GM18507 (cell line): Measurements from ENCODE around the gene SCFD2.
"Not testable (repeated sequence)": the region's sequence is repeated elsewhere in the genome, so short reads cannot be mapped to it uniquely, and the experiment has no call there.

Source experiments
- DNase-seq: peaks from one replicate; pipeline ENCODE4 v3.0.0; 2011; ENCODE audit warnings: low read depth; ENCODE audit not compliant: insufficient read length; ENCODE audit errors: extremely low spot score
- FAIRE-seq: peaks from 2 replicates; lab custom pipeline; 2011; peaks lifted over from hg19 to GRCh38; lab: Jason Lieb, UNC

SCFD2 gene

DNA sequence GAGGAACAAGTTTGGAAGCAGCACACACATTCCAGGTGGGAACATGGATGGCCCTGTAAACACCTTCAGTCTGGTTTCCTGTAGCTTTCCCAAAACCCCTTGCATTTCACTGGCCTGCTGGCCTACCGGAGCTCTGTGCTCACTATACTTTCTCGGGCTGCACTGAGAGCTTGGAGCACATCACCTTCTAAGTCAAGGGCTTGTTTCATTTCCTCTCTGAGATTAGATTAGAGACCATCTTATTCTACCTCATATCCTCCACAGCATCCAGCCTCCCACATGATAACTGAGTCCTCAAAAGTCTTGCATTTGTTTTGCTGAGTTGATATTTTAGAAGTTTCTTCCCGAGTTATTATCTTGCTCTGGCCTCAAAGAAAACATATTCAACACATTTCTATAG lies 356.0 kb downstream of the SCFD2 start:
- FAIRE-seq (peak; percentile 63), DNase-seq (no peak)

DNA sequence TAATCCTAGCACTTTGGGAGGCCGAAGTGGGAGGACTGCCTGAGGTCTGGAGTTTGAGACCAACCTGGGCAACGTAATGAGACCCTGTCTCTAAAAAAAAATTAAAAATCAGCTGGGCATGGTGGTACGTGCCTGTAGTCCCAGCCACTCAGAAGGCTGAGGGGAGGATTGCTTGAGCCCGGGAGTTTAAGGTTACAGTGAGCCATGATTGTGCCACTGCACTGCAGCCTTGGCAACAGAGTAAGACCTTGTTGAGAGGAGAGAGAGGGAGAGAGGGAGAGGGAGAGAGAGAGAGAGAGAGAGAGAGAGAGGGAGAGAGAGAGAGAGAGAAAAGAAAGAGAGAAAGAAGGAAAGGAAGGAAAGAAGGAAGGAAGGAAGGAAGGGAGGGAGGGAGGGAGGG lies 358.8 kb downstream of the SCFD2 start:
- no peak for FAIRE-seq
- no peak for DNase-seq

DNA sequence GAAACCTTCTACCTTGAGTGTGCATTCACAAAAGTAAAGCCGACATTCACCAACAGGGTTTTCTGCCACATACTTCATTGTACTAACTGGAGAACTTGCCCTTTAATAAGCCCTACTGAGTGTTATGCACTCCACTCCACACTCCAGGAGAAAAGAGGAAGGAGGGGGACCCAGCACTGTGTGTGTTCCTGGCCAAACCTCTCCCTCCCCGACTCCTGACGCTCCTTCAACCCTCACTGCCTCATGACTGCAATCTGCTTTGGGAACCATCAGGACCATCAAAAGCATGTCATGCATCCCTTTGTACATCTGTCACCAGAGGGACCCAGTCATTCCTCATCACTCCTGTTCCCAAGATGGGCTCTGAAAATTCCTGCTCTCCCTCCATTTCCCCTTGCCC lies 360.1 kb downstream of the SCFD2 start:
- FAIRE-seq: no peak
- DNase-seq: no peak

DNA sequence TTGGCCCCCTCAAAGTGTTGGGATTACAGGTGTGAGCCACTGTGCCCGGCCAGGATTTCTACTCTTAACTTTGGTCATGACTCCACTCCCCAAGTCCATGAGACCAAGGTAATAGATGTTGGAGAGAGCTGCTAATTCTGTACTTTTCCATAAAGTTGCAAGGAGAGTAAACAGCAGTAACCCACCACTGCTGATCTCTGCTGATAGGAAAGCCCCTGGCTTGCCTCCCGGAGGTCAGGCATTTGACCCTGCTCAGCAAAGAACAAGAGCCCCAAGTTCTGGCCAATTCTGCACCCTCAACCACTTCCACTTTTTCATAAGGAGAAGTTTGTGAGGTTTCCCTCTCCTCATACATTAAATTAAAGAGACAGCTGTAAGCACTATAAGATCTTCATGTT lies 360.7 kb downstream of the SCFD2 start:
- no peak for FAIRE-seq
- no peak for DNase-seq

DNA sequence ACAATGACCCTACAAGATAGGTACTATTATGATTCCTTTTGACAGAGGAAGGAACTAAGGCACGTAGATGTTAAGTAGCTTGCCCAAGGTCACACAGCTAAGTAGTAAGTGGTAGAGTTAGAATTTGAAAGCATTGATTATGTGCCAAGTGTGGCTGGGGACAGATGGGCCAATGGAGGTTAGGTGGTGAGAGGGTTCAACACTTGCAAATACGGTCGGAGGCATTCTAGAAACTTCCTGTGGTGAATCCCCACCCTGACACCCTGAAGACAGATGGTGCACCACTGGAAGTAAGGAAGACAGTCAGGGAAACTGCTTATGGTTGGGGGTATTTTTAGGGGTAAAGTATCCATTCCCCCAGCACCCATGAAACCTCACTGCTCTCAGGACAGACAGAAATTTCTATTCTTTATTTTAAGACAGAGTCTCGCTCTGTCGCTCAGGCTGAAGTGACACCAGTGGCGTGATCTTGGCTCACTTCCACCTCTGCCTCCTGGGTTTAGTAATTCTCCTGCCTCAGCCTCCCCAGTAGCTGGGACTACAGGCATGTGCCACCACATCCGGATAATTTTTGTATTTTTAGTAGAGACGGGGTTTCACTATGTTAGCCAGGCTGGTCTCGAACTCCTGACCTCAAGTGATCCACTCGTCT lies 361.2 kb downstream of the SCFD2 start:
- FAIRE-seq: no peak

DNA sequence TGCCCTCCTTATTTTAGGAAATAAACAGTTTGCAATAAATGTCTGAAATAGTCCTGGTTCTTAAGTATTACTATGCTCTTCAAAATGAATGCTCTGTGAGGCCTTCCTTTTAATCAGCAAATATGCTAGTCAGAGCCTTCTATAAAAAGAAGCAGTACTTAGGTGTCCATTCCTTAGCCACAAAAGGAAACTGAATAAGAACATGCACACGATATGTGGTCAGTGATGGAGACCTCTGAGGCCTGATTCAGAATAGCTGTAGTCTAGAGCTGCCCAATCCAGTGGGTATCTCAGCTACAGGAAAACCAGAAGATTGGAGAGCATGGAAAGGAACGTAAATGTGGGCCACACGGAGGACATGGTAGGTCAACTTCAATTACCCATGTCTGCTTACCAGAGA lies 361.9 kb downstream of the SCFD2 start:
- no peak for FAIRE-seq

More for the DNA sequence above, 361.2 kb downstream of the SCFD2 start:
- no peak for DNase-seq

DNA sequence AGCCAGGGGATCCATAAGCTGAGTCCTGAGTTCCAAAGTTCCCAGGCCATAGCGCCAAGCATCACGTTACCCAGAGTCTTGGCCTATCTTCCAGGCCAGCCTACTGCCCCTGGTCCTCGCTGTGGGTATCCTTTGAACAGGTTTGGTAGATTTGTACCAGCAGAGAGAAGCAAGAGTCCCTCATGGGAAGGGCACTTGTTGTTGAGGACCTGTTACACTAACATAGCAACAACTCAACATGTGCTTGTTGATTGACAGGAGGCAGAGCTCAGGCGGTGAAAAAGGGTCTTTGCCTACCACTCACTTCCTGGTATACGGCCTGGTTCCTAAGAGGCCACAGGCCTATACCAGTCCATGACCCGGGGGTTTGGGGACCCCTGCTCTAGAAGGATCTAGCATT lies 365.3 kb downstream of the SCFD2 start:
- DNase-seq (no peak), FAIRE-seq (no peak)

More for the DNA sequence above, 361.9 kb downstream of the SCFD2 start:
- DNase-seq: no peak

DNA sequence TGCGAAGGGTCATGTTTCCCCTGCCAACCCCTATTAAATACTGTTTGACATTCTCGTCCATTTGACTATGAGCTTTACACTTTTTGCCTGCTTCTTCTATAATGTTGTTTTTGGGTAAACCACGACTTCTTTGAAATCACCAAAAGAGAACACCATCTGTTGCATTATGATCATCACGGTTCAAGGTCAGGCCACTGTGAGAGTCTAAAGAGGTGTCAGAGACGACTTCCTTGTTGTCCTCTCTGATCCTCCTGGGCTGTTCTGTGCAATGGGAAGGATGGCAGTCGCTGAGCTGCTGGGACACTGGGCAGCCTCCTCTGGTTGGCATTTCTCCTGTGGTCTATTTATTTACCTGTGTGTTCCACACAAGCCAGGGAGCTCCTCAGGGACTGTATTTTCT lies 366.2 kb downstream of the SCFD2 start:
- no peak for FAIRE-seq

DNA sequence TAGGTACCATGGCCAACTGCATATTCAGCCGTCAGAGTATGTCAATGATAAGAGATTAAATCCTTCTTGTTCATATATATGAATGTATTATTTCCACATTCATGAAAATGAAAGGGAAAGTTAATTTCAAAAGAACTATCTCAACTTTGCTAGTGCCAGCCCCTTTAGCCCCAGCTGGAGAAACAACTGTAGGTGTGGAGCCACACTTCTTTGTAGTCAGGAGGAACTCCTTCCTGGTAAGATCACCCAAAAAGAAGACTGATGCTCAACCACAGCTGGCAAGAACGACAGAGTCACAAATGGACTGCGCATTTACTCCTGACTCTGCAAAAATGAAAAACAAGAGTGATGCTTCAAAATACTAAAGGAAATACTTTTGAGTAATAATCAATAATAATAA lies 367.4 kb downstream of the SCFD2 start:
- DNase-seq (no peak), FAIRE-seq (no peak)

More for the DNA sequence above, 366.2 kb downstream of the SCFD2 start:
- DNase-seq: no peak

DNA sequence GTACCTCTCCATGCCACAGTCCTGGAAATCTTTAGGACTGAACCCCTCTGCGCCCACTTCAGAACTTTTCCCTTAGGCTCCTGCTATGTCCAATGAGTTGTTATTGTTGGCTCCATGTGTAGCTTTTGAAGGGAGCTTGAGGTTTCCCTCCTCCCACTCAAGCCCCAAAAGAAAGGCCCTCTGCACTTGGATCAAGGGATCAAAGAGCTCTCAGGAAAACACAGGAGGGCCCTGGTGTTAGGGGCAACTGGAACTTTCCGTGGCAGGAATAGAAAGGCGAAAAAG lies 368.8 kb downstream of the SCFD2 start:
- no peak for DNase-seq
- FAIRE-seq: no peak

DNA sequence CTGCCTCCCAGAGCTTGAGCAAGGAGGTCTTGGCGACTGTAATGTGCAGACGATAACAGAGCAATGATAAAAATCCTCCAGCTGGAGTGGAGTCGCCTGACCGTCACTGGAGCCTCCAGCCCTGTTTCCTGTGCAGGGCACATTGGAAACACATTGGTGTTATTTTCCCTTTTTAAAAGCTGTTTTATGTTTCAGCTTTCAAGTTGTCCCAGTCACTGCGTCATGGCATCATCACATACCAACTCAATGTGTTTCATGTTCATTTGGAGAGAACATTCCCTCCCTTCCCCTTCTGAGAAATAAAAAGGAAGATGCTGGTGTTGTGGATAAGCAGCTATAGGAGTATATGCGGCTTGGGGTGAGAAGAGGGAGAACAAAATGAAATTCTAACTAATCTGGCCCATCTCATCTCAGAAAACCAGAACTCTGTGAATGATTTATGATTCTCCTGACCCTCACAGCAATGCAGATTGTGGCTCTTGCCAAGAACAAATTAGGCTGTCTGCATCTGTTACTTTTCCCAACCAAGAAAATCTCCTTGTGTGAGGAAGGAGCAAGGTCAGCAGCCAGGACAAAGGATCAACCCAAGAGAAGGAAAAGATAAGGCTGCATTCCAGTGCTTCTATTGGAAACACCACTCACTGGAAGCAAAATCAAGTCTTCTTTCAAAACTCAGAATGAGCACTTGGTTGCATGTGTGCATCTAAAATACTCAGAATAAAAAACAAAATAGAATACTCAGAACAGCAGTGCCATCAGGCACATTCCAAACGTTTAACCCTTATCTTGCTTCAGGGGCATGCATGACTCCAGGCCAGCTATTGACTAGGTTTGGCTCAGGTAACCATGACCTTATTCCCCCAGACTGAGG lies 369.4 kb downstream of the SCFD2 start:
- FAIRE-seq (no peak), DNase-seq (no peak)

DNA sequence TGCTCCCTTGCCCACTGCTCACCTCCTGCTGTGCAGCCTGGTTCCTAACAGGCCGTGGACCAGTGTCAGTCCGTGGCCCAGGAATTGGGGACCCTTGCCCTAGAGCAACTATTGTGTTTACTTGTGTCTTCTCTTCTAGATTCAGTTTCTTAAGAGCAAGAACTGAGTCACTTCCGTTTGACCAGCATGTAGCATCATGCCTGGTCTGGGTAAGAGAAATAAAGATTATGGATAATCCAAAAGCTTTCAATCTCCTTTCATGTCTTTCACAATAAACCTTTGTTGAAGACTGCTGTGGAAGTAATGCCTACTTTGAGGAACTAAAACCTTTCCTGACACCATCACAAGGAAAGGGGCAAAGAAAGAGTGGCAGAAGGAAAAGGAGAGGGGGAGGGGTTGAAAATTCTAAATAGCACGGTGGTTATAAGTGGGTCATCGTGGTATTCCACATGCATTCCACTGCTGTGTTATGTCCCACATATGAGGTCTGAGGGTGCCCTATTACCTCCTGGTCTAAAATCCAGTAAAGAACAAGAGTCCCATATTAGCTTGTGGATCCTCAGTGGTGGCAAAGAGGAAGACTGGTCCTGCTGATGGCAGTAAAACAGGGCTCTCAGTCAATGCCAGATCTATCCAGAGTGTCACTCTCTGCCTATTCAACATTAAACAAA lies 370.4 kb downstream of the SCFD2 start:
- FAIRE-seq (no peak), DNase-seq (no peak)

DNA sequence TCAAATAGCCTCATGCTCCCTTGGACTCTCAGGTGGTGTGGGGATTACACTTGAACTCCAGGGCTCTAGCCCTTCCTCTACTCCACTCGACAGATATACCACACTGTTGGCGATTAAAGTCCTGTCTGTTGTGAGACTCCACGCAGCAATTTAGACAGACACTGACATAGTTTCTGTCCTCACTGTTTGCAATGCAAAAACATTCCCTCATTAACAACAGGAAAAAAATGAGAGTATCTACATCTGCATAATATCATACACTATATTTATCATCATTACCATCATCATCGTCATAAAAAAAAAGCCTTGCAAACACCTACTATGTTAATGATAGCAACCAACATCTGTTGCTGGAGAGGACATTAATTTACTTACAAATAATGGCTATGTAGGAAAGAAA lies 371.3 kb downstream of the SCFD2 start:
- FAIRE-seq: no peak
- no peak for DNase-seq

DNA sequence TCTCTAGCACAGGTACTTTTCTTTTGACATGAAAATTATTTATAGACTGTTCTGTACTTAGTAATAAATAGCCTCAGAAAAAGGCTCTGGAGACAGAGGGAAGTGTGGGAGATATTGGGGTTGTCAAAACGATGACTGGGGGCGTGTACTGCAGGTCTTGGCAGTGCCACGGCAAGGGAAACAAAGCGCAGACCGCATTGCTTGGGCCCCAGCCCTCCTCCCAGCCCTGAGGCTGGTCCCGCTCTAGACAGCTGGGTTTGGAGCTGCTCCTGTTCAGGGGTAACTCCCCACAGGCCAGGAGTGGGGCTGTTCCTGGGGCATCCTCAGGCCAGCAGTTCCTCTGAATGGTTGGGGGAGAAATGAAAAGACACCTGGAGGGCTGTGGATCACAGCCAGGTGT lies 372.1 kb downstream of the SCFD2 start:
- FAIRE-seq (no peak), DNase-seq (no peak)

DNA sequence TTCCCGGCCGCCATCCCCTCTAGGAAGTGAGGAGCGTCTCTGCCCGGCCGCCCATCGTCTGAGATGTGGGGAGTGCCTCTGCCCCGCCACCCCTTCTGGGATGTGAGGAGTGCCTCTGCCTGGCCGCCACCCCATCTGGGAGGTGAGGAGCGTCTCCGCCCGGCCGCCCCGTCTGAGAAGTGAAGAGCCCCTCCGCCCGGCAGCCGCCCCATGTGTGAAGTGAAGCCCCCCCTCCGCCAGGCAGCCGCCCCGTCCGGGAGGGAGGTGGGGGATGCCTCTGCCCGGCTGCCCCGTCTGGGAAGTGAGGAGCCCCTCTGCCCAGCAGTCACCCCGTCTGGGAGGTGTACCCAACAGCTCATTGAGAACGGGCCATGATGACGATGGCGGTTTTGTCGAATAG lies 373.3 kb downstream of the SCFD2 start:
- FAIRE-seq, DNase-seq: not testable (repeated sequence)

DNA sequence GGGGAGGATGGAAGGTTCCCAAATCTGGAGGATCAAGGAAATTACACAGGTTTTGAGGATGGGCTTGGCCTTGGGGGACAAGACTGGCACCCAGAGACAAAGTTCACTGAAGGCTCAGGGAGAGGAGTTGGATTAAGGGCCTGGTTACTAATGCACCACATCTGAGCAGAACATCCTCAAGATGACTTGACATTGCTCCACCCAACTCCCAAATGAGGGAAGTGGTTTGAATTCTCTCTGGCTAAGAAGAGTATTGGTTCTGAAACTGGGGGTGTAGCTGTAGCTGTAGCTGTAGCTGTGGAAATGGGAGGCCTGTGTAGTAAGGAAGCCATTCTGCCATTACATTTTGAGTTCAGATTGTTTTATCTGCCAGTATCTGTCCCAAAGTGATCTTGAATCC lies 374.4 kb downstream of the SCFD2 start:
- no peak for DNase-seq
- no peak for FAIRE-seq

DNA sequence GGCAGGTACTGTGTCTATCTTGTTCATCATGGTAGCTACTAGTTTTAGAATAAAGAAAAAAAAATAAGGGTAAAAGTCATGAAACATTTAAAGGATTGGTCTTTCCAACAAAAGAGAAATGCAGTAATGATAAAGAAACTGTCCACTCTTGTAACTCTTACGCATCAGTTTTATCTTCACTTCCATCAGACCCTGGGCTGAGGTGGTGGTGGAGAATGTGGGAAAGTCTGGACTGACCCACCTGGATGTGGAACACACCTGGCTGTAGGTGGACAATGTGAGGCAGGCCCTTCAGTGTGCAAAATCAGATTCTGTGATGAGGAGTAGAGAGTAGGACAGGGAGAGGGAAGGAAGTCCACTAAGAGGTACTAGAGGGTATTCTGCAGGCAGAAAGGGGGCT lies 375.2 kb downstream of the SCFD2 start:
- DNase-seq (no peak), FAIRE-seq (no peak)

DNA sequence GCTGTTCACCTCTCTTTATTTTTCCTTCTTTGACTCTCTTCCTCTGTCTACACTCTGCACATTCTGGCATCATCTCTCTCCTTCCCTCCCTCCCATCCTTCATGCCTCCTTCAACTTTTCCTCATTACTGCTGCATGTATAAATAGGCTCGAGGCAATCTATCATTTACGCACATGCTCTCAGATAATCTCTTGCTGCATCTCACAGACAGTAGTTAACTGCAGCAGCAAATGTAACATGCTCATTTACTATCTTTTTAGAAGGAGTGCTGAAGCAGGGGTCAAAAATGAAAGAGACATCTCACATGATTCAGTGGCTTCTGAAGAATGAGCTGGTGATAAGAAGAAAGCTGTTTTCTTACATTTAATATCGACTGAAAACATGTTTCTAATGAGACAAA lies 376.0 kb downstream of the SCFD2 start:
- FAIRE-seq (no peak), DNase-seq (no peak)

DNA sequence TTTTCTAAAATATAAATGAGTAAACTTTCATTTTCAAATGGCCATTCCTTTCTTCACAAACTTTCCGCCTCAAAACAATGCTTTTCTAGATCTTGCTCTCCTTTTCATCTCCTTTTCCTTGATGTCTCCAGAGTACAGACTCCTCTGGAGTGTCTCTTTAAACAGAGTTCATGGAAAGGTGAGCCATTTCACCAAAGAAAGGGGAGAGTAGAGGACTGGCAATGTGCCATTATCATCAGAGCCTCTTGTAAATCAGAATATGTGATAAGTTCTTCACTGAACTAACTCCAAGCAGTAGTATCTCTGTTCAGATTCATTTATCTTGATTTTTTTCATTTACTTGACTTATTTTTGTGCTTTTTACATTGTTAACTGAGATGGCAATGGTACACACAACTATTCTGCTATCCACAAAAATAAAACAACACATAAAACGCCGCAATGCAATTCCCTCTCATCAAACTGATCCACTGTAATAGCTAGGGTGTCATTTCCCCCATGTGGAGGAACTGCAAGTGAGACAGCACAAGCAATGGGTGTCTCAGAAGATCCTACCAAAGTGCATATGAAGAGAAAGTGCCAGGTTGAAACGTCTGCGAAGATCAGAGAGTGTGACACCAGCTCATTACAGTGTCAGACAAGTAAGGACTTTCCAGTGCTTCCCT lies 378.3 kb downstream of the SCFD2 start:
- FAIRE-seq (no peak), DNase-seq (no peak)

DNA sequence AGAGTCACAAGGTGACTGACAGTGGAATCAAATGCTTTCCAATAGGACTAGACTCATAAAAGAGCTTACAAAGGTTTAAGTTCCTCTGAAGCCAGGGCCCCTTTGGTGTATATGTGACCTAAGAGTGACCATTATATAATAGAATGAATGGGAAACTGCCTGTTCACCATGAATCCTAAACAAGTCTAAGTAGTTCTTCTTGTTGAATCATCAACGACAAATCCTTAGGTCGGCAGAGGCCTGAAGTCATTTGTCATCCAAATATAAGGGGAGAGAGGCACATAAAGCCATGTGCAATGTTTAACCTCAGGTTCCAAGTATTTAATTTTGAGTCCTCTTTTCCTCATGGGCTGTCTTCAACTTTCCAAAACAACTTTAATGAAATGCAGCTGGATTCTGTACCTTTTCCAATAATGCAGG lies 381.4 kb downstream of the SCFD2 start:
- no peak for DNase-seq
- FAIRE-seq: no peak
